A549 (cell line): Measurements from ENCODE around the gene POGK.

Experiments
- CBX8 ChIP-seq: fragments of 200-600 bp; sonication (generic); IDR thresholded peaks from 2 replicates; pipeline ENCODE4 v1.6.1; 2016
- EP300 ChIP-seq, 2 experiments: fragments of >200 bp; sonication (Bioruptor Twin); formaldehyde crosslinking; IDR thresholded peaks; 2 replicates in 1 of 2; 3 replicates in 1 of 2; pipeline ENCODE4 v1.6.1; 2016 to 2017
- POLR2A ChIP-seq: IDR thresholded peaks from 2 replicates; pipeline ENCODE4 v1.6.1; 2012; ENCODE audit warnings: mild to moderate bottlenecking, low read length
- RAD21 ChIP-seq, 2 experiments: fragments of >200 bp in 1 of 2; sonication (Bioruptor Twin) in 1 of 2; formaldehyde crosslinking in 1 of 2; IDR thresholded peaks in 1 of 2; conservative IDR thresholded peaks in 1 of 2; 2 replicates in 1 of 2; 3 replicates in 1 of 2; pipeline ENCODE4 v1.6.1; 2012 to 2018; ENCODE audit warnings: inconsistent platforms in 1 of 2
- RCOR1 ChIP-seq: fragments of 150-350 bp; IDR thresholded peaks from 2 replicates; pipeline ENCODE4 v1.6.1; 2014; ENCODE audit warnings: antibody characterized with exemption, low read length, low read depth
- RFX5 ChIP-seq: fragments of 450-650 bp; IDR thresholded peaks from 2 replicates; pipeline ENCODE4 v1.7.1; 2014; ENCODE audit warnings: antibody characterized with exemption, mild to moderate bottlenecking, moderate library complexity
- TF ChIP-seq, protein P1 (sequence below): fragments of >200 bp; sonication (Bioruptor Twin); formaldehyde crosslinking; IDR thresholded peaks from 3 replicates; pipeline ENCODE4 v1.5.1; 2016
- TF ChIP-seq, protein P2 (sequence below): IDR thresholded peaks from 2 replicates; pipeline ENCODE4 v1.6.1; 2012

DNA sequence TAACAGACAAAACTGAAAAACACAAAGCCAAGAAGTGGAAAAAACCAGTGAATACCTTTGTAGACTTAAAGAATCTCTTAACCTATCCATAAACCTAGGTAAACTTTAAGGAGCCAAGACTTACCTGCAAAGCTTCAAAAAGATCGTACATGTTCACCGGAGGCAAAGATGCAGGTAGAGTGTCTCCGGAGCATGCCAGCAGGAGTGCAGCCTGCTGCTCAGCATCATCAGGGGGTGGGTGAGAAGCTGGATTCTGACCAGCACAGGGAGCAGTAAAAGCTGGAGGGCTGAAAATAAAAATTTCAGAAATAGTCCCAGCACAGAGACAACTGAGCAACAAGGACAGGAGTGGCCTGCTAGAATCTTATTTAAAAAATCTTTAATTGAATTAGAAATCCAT is 18.7 kb downstream of the POGK start:
- TF ChIP-seq RCOR1, result no peak
- TF ChIP-seq, protein P1, sequence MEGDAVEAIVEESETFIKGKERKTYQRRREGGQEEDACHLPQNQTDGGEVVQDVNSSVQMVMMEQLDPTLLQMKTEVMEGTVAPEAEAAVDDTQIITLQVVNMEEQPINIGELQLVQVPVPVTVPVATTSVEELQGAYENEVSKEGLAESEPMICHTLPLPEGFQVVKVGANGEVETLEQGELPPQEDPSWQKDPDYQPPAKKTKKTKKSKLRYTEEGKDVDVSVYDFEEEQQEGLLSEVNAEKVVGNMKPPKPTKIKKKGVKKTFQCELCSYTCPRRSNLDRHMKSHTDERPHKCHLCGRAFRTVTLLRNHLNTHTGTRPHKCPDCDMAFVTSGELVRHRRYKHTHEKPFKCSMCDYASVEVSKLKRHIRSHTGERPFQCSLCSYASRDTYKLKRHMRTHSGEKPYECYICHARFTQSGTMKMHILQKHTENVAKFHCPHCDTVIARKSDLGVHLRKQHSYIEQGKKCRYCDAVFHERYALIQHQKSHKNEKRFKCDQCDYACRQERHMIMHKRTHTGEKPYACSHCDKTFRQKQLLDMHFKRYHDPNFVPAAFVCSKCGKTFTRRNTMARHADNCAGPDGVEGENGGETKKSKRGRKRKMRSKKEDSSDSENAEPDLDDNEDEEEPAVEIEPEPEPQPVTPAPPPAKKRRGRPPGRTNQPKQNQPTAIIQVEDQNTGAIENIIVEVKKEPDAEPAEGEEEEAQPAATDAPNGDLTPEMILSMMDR, result no peak
- TF ChIP-seq CBX8, result no peak
- no peak for TF ChIP-seq POLR2A
- TF ChIP-seq RFX5, result no peak
- TF ChIP-seq RAD21 (conservative IDR thresholded peaks at IDR 0.05 in 1 of 2, IDR thresholded peaks at IDR 0.05 in 1 of 2), result no peak
- no peak for TF ChIP-seq EP300 (IDR thresholded peaks at IDR 0.05)
- TF ChIP-seq, protein P2, sequence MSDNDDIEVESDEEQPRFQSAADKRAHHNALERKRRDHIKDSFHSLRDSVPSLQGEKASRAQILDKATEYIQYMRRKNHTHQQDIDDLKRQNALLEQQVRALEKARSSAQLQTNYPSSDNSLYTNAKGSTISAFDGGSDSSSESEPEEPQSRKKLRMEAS, result no peak
